IMR-90 (cell line): ENCODE results near the gene FAM163A. TPM values are rescaled to one million over a fixed set of nuclear protein-coding genes. Genes with fewer than 3 reads are reported as not detected.
A peak's percentile ranks its signal among the peaks of the same experiment; 100 is the strongest.

Experiments
- ATAC-seq: fragments of 200-7000 bp; cut with Tn5 transposase; 2 replicates; pipeline ENCODE4 v1.9.1; 2020; ENCODE audit warnings: low read depth, mild to moderate bottlenecking, moderate library complexity
- BruUV-seq: library from RNA; stranded (reverse); fragments of 400-500 nt; replicated peaks from 2 replicates; lab custom pipeline; 2021; lab: Mats Ljungman, UMichigan
- CTCF ChIA-PET: fragments of 300-600 bp; formaldehyde crosslinking; extraction: SDS; loops from one replicate; lab custom pipeline; 2021; ENCODE audit warnings: antibody characterized with exemption; lab: Yijun Ruan, JAX
- POLR2A ChIA-PET: fragments of 300-600 bp; sonication (Branson Sonifier 250); formaldehyde crosslinking; loops from one replicate; lab custom pipeline; 2022; ENCODE audit warnings: antibody characterized with exemption; ENCODE audit not compliant: unreplicated experiment; lab: Charles Lee
- DNase-seq: peaks from one replicate; pipeline ENCODE4 v3.0.0; 2013
- H2AFZ ChIP-seq: replicated peaks from 2 replicates; pipeline ENCODE3; 2013; ENCODE audit warnings: low read length, mild to moderate bottlenecking; ENCODE audit not compliant: poor library complexity
- H2AK5ac ChIP-seq: 2 replicates; pipeline ENCODE4 v1.6.1; 2013; ENCODE audit warnings: low read depth, low read length, inconsistent platforms
- H2AK9ac ChIP-seq: replicated peaks from 2 replicates; pipeline ENCODE3; 2013; ENCODE audit warnings: mild to moderate bottlenecking, low read depth, low read length, moderate library complexity; ENCODE audit not compliant: poor library complexity
- H2BK120ac ChIP-seq: 2 replicates; pipeline ENCODE4 v1.6.1; 2013; ENCODE audit warnings: low read depth, low read length, inconsistent platforms
- H2BK15ac ChIP-seq: 3 replicates; pipeline ENCODE4 v1.6.1; 2013; ENCODE audit warnings: low read depth, low read length, inconsistent platforms
- H2BK20ac ChIP-seq: 2 replicates; pipeline ENCODE4 v1.6.1; 2013; ENCODE audit warnings: low read depth, mild to moderate bottlenecking, inconsistent platforms, low read length, moderate library complexity
- H2BK5ac ChIP-seq: 2 replicates; pipeline ENCODE4 v1.6.1; 2013; ENCODE audit warnings: mild to moderate bottlenecking, low read depth, low read length, inconsistent platforms; ENCODE audit not compliant: poor library complexity, severe bottlenecking
- H3K14ac ChIP-seq: replicated peaks from 2 replicates; pipeline ENCODE4 v1.6.1; 2013; ENCODE audit warnings: low read depth, low read length, inconsistent platforms
- H3K18ac ChIP-seq: 2 replicates; pipeline ENCODE4 v1.6.1; 2013; ENCODE audit warnings: low read depth, low read length, control low read depth
- H3K23ac ChIP-seq: 2 replicates; pipeline ENCODE4 v1.6.1; 2013; ENCODE audit warnings: low read depth, low read length, inconsistent platforms
- H3K27ac ChIP-seq: 2 replicates; pipeline ENCODE4 v1.5.1; 2013; ENCODE audit warnings: mild to moderate bottlenecking, control low read depth, low read length; ENCODE audit not compliant: insufficient read depth
- H3K27me3 ChIP-seq: 2 replicates; pipeline ENCODE4 v1.6.1; 2013; ENCODE audit warnings: low read length; ENCODE audit not compliant: control insufficient read depth, insufficient read depth
- H3K36me3 ChIP-seq: 2 replicates; pipeline ENCODE4 v1.6.1; 2013; ENCODE audit warnings: low read length, mixed read lengths; ENCODE audit not compliant: control insufficient read depth, insufficient read depth
- H3K4ac ChIP-seq: 2 replicates; pipeline ENCODE4 v1.6.1; 2013; ENCODE audit warnings: low read depth, low read length, inconsistent platforms
- H3K4me1 ChIP-seq: 2 replicates; pipeline ENCODE4 v1.6.1; 2013; ENCODE audit warnings: low read length, mixed read lengths; ENCODE audit not compliant: control insufficient read depth, insufficient read depth
- H3K4me2 ChIP-seq: 2 replicates; pipeline ENCODE4 v1.6.1; 2013; ENCODE audit warnings: low read depth, mild to moderate bottlenecking, control low read depth, low read length, moderate library complexity
- H3K4me3 ChIP-seq: 2 replicates; pipeline ENCODE4 v1.5.1; 2013; ENCODE audit warnings: low read depth, mild to moderate bottlenecking, control low read depth, low read length, moderate library complexity; ENCODE audit not compliant: insufficient read depth
- H3K56ac ChIP-seq: 2 replicates; pipeline ENCODE4 v1.6.1; 2013; ENCODE audit warnings: low read length, inconsistent platforms; ENCODE audit not compliant: insufficient read depth; ENCODE audit errors: extremely low read depth
- H3K79me1 ChIP-seq, 2 experiments: 2 replicates each; pipeline ENCODE4 v1.6.1; 2013; ENCODE audit warnings: low read length in 2 of 2, inconsistent platforms in 1 of 2, low read depth in 1 of 2
- H3K9ac ChIP-seq: 2 replicates; pipeline ENCODE4 v1.6.1; 2013; ENCODE audit warnings: low read depth, low read length, control low read depth
- H3K9me1 ChIP-seq: 2 replicates; pipeline ENCODE4 v1.6.1; 2013; ENCODE audit warnings: low read length, inconsistent platforms; ENCODE audit not compliant: insufficient read depth
- H3K9me3 ChIP-seq: 2 replicates; pipeline ENCODE4 v1.6.1; 2013; ENCODE audit warnings: low read length; ENCODE audit not compliant: control insufficient read depth, insufficient read depth
- H4K20me1 ChIP-seq: 2 replicates; pipeline ENCODE4 v1.6.1; 2013; ENCODE audit warnings: low read length, inconsistent platforms; ENCODE audit not compliant: insufficient read depth
- H4K5ac ChIP-seq: 2 replicates; pipeline ENCODE4 v1.6.1; 2013; ENCODE audit warnings: mild to moderate bottlenecking, low read depth, low read length, control low read depth
- H4K8ac ChIP-seq, 2 experiments: 2 replicates each; pipeline ENCODE4 v1.6.1; 2013; ENCODE audit warnings: low read depth in 2 of 2, low read length in 2 of 2, control low read depth in 1 of 2, inconsistent platforms in 1 of 2
- H4K91ac ChIP-seq: 2 replicates; pipeline ENCODE4 v1.6.1; 2013; ENCODE audit warnings: low read depth, low read length, inconsistent platforms; ENCODE audit not compliant: insufficient read depth
- CTCF ChIP-seq: conservative IDR thresholded peaks from 2 replicates; pipeline ENCODE4 v1.5.1; 2012; ENCODE audit warnings: mild to moderate bottlenecking, low read depth, low read length, improper control_type of control experiment
- FOS ChIP-seq: fragments of 150-350 bp; IDR thresholded peaks from 2 replicates; pipeline ENCODE4 v1.6.1; 2016; ENCODE audit warnings: low read depth, low read length
- POLR2A ChIP-seq: IDR thresholded peaks from 2 replicates; pipeline ENCODE4 v1.6.1; 2012; ENCODE audit warnings: mild to moderate bottlenecking, low read depth, low read length
- RCOR1 ChIP-seq: IDR thresholded peaks from 2 replicates; pipeline ENCODE4 v1.6.1; 2012; ENCODE audit warnings: mild to moderate bottlenecking, low read length, improper control_type of control experiment; ENCODE audit not compliant: insufficient replicate concordance
- SMC3 ChIP-seq: fragments of 150-350 bp; IDR thresholded peaks from 2 replicates; pipeline ENCODE4 v1.6.1; 2016; ENCODE audit warnings: low read depth, mild to moderate bottlenecking, antibody characterized with exemption, low read length, moderate library complexity
- WGBS, 2 experiments: methylation state at CpG; one replicate each; pipeline versions ENCODE4 v1.1.5 to v1.1.7; 2013; ENCODE audit warnings: missing lambda C conversion rate in 2 of 2; ENCODE audit not compliant: insufficient read length in 1 of 2; ENCODE audit errors: extremely low coverage in 2 of 2; 5-methylcytosine and 5-hydroxymethylcytosine counted together
- dilution Hi-C: fragments of 300-500 bp; cut with HindIII; formaldehyde crosslinking; loops from one replicate; pipeline ENCODE4 v1.14.3; 2018; ENCODE audit warnings: low sequenced_read_pairs; ENCODE audit not compliant: unreplicated experiment
- in situ Hi-C: fragments of 300-500 bp; cut with MboI; formaldehyde crosslinking; loops from 3 replicates; pipeline ENCODE4 v1.14.3; 2019; ENCODE audit warnings: low sequenced_read_pairs, inconsistent platforms, mixed read lengths
- intact Hi-C: fragments of 100-400 bp; cut with micrococcal nuclease; formaldehyde crosslinking; loops from 2 replicates; pipeline ENCODE4 v1.10.0; 2022
- polyA plus RNA-seq, 3 experiments: library from polyadenylated mRNA; depleted of rRNA; stranded (reverse); fragments of >200 nt; gene quantifications; 2 replicates each; pipeline ENCODE4 v1.2.3, GENCODE V29; 2012; ENCODE audit warnings: low replicate concordance in 1 of 3
- total RNA-seq: library from RNA; depleted of rRNA; stranded (reverse); fragments of >200 nt; gene quantifications from 2 replicates; pipeline ENCODE4 v1.2.3, GENCODE V29; 2012

The FAM163A gene
- total and polyA plus RNA-seq, 2 of the 4 experiments (the other 2 are of a cell fraction): not detected

- TF ChIP-seq CTCF (no peak), SMC3 (no peak), POLR2A (no peak), FOS (no peak), RCOR1 (no peak)
Observed at GRCh38 chr1:179806333-179806732, 63.2 kb downstream of the FAM163A start.

More at GRCh38 chr1:179806333-179806732, 63.2 kb downstream of the FAM163A start:
- no peak overlapping the region for H3K9ac ChIP-seq
- dilution Hi-C loops (no loop called here), in situ Hi-C loops (loop anchor here (25.0 kb wide), 1 partner anchor 569 kb away; the partner anchor contains the start of gene ABL2), intact Hi-C loops (loop anchor here (5.0 kb wide), 1 partner anchor 54 kb away; no protein-coding TSS in a partner anchor)
- H3K23ac ChIP-seq: no peak overlapping the region
- DNase-seq (no peak), ATAC-seq (no peak)
- no peak overlapping the region for H3K14ac ChIP-seq
- no peak overlapping the region for H4K5ac ChIP-seq
- no peak overlapping the region for H3K27ac ChIP-seq
- no peak overlapping the region for H2BK5ac ChIP-seq
- no peak overlapping the region for H3K4me3 ChIP-seq
- H2AFZ ChIP-seq: no peak overlapping the region
- no peak overlapping the region for H4K8ac ChIP-seq
- H4K20me1 ChIP-seq: no peaks in the 10 kb centered on the region
- no peak overlapping the region for H2AK9ac ChIP-seq
- H2AK5ac ChIP-seq: no peak overlapping the region
- no peak overlapping the region for H2BK20ac ChIP-seq
- H4K91ac ChIP-seq: peak overlapping the region; percentile 4; the same call in 1 of the 2 replicates
- H3K9me1 ChIP-seq: no peaks in the 10 kb centered on the region
- H3K4me1 ChIP-seq: peaks cover 9% of the 10 kb centered on the region
- no peak overlapping the region for H2BK120ac ChIP-seq
- no peaks in the 10 kb centered on the region for H3K36me3 ChIP-seq
- H2BK15ac ChIP-seq: peak overlapping the region; percentile 2; the same call in 1 of the 3 replicates
- peaks cover 39% of the 10 kb centered on the region for H3K27me3 ChIP-seq
- no TSS peak for BruUV-seq
- CTCF ChIA-PET: interaction anchor here (0.6 to 1.3 kb wide), 3 partner anchors 8 to 218 kb away, joined by 3 to 8 read pairs (median 5); no protein-coding TSS in a partner anchor
- no peak overlapping the region for H3K4ac ChIP-seq
- no peak overlapping the region for H3K18ac ChIP-seq
- no CpG with 5 or more reads among the region's 4 CpGs for WGBS, 2 experiments
- no peaks in the 10 kb centered on the region for H3K79me1 ChIP-seq
- H3K9me3 ChIP-seq: no peaks in the 10 kb centered on the region
- H3K4me2 ChIP-seq: no peak overlapping the region
- POLR2A ChIA-PET: no interaction called here
- H3K56ac ChIP-seq: no peak overlapping the region
